ENCODE data around the gene CAMTA1. TPM values are rescaled to one million over a fixed set of nuclear protein-coding genes. Genes with fewer than 3 reads are reported as not detected.

CAMTA1 gene
- total and polyA plus RNA-seq, 4 donors = 18.0 to 93.5 (median 35.8) TPM

GRCh38 chr1:7670334-7671145 is 885.3 kb downstream of the CAMTA1 start (continued):
- TF ChIP-seq REST (IDR thresholded peaks at IDR 0.05) = no peak
- no peak for TF ChIP-seq HNF4G (IDR thresholded peaks at IDR 0.05)

GRCh38 chr1:7671146-7671465 is 885.9 kb downstream of the CAMTA1 start:
- H3K9ac ChIP-seq (ENCODE audit: low read depth in 1 of 2, low read length in 2 of 2) = no peak overlapping the region
- no peaks in the 10 kb centered on the region for H3K9me3 ChIP-seq (ENCODE audit: control insufficient read depth in 4 of 4, low read length in 3 of 4)
- H3K36me3 ChIP-seq (ENCODE audit: control insufficient read depth in 4 of 4, insufficient read depth in 3 of 4, low read depth in 1 of 4, low read length in 3 of 4) = no peaks in the 10 kb centered on the region
- no peak for DNase-seq (ENCODE audit: low spot score)
- peaks cover 0 to 3% (median under 1%) of the 10 kb centered on the region in 4 donors for H3K4me1 ChIP-seq (ENCODE audit: control insufficient read depth in 4 of 4, insufficient read depth in 4 of 4, low read length in 3 of 4)
- no peak overlapping the region for H3K27ac ChIP-seq (ENCODE audit: low read depth in 1 of 2, low read length in 2 of 2)
- 94% methylated on average over 11 of the region's 11 CpGs for WGBS
- H3K27me3 ChIP-seq (ENCODE audit: control insufficient read depth in 4 of 4, insufficient read depth in 4 of 4, low read length in 3 of 4) = no peaks in the 10 kb centered on the region
- H3K4me3 ChIP-seq (ENCODE audit: low read depth in 1 of 3, low read length in 3 of 3) = no peak overlapping the region
- TF ChIP-seq CTCF (IDR thresholded peaks at IDR 0.05; ENCODE audit: low read depth, low read length, missing input control) (no peak), HNF4G (IDR thresholded peaks at IDR 0.05) (no peak)

GRCh38 chr1:7671676-7672075 is 886.4 kb downstream of the CAMTA1 start:
- Histone ChIP-seq H3K27me3 (ENCODE audit: control insufficient read depth in 4 of 4, insufficient read depth in 4 of 4, low read length in 3 of 4) (no peaks in the 10 kb centered on the region), H3K4me1 (ENCODE audit: control insufficient read depth in 4 of 4, insufficient read depth in 4 of 4, low read length in 3 of 4) (peaks cover 0 to 3% (median under 1%) of the 10 kb centered on the region in 4 donors), H3K36me3 (ENCODE audit: control insufficient read depth in 4 of 4, insufficient read depth in 3 of 4, low read depth in 1 of 4, low read length in 3 of 4) (no peaks in the 10 kb centered on the region), H3K27ac (ENCODE audit: low read depth in 1 of 2, low read length in 2 of 2) (no peak overlapping the region), H3K9ac (ENCODE audit: low read depth in 1 of 2, low read length in 2 of 2) (no peak overlapping the region), H3K4me3 (ENCODE audit: low read depth in 1 of 3, low read length in 3 of 3) (no peak overlapping the region), H3K9me3 (ENCODE audit: control insufficient read depth in 4 of 4, low read length in 3 of 4) (no peaks in the 10 kb centered on the region)
- DNase-seq (ENCODE audit: low spot score) = no peak
- WGBS = 53% methylated on average over 5 of the region's 5 CpGs
- TF ChIP-seq NR2F2 (IDR thresholded peaks at IDR 0.05) (no peak), REST (IDR thresholded peaks at IDR 0.05) (no peak), CTCF (IDR thresholded peaks at IDR 0.05; ENCODE audit: low read depth, low read length, missing input control) (no peak), YY1 (IDR thresholded peaks at IDR 0.05) (no peak), FOXA1 (IDR thresholded peaks at IDR 0.05) (no peak), TAF1 (conservative IDR thresholded peaks at IDR 0.05) (no peak), RAD21 (IDR thresholded peaks at IDR 0.05) (no peak), ATF3 (IDR thresholded peaks at IDR 0.05) (no peak), FOXA2 (IDR thresholded peaks at IDR 0.05) (no peak), RXRA (IDR thresholded peaks at IDR 0.05) (no peak), EGR1 (IDR thresholded peaks at IDR 0.05; ENCODE audit: low read depth in 2 of 2) (no peak), SP1 (IDR thresholded peaks at IDR 0.05) (no peak), GABPA (IDR thresholded peaks at IDR 0.05 in 1 of 2, conservative IDR thresholded peaks at IDR 0.05 in 1 of 2) (no peak), ZBTB33 (IDR thresholded peaks at IDR 0.05) (no peak)

Data from liver (tissue), 9 donors.